Activated CD4-positive, alpha-beta T cell treated with anti-CD3 and anti-CD28 coated beads, Interleukin-2, amount 10 ng/mL, durations not matched to agents 7 days and 5 days (primary cell): ENCODE results near the gene NEU1. TPM values are rescaled to one million over a fixed set of nuclear protein-coding genes. Genes with fewer than 3 reads are reported as not detected.
"Not testable (repeated sequence)": the region's sequence is repeated elsewhere in the genome, so short reads cannot be mapped to it uniquely, and the experiment has no call there.

Source experiments
- CTCF ChIA-PET: fragments of 350-600 bp; sonication (Branson Sonifier 250); formaldehyde crosslinking; loops from one replicate; lab custom pipeline; 2021; ENCODE audit warnings: antibody characterized with exemption; lab: Charles Lee
- POLR2A ChIA-PET: fragments of 350-600 bp; sonication (Branson Sonifier 250); formaldehyde crosslinking; loops from one replicate; lab custom pipeline; 2021; ENCODE audit warnings: antibody characterized with exemption; lab: Charles Lee
- DNase-seq: peaks from one replicate; pipeline ENCODE4 v3.0.0-alpha.2; 2020
- H3K27ac Mint-ChIP-seq: one replicate; pipeline ENCODE4 v1.8.0; 2021; ENCODE audit warnings: mild to moderate bottlenecking, moderate library complexity, mixed read lengths
- H3K27me3 Mint-ChIP-seq: one replicate; pipeline ENCODE4 v1.8.0; 2021; ENCODE audit warnings: mixed read lengths
- H3K36me3 Mint-ChIP-seq: one replicate; pipeline ENCODE4 v1.8.0; 2021; ENCODE audit warnings: low read depth, mixed read lengths
- H3K4me1 Mint-ChIP-seq: one replicate; pipeline ENCODE4 v1.8.0; 2021; ENCODE audit warnings: mixed read lengths
- H3K4me3 Mint-ChIP-seq: one replicate; pipeline ENCODE4 v1.8.0; 2021; ENCODE audit warnings: mild to moderate bottlenecking, moderate library complexity, mixed read lengths
- H3K9me3 Mint-ChIP-seq: one replicate; pipeline ENCODE4 v1.8.0; 2021; ENCODE audit warnings: mixed read lengths
- total RNA-seq, 2 experiments: library from RNA; stranded (reverse); gene quantifications; one replicate each; pipeline ENCODE4 v1.2.3, GENCODE V29; 2021

The NEU1 gene
- 10 to 100 TPM; 16.7 to 17.0 TPM for total RNA-seq

DNA sequence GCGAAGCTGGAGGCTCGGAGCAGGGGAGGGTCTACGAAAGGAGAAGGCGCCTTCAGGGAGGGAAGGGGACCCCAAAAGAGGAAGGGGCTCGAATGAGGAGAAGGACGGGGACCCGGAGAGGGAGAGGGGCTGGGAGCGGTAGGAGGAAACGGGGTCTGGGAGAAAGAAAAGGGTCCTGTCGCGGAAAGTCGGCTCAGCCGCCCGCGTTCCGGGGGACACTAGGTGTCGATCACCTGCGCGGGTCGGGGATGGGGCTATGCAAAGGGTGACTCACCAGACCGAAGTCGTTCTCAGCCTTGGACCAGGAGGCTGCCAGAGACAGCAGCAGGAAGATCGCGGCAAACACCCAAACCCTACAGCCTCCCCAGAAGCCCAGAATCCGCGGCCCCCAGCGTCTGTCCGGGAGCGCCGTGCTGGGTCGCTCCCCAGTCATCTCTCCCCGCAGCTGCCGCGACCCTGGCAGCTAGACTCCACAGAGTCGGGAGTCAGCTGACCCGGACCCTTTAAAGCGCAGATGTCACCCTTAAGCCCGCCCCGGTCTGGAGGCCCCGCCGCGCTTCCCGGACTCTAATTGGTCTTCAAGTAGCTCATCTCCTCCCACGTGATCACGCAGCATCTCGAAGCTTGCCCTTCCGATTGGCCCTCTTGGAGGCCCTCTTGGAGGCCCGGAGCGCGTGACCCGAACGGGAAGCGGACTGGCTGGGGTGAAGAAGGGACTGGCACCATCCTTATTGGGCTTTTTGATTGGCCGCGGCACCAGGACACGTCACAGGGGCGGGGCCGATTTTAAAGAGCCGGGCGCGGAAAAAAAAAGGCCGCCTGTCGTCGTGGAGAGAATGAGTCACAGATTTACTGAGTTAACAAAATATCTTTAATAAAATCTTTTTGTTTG lies at the start of gene NEU1:
NEU1 (minus strand) TSS at position 478 of the 892 bp plus-strand sequence; CDS start at position 433, 45 bp downstream.
- H3K4me3 Mint-ChIP-seq = peak within 1 kb of the TSS; percentile 85
- H3K36me3 Mint-ChIP-seq = peaks cover 4% of the 10 kb centered on the region
- no peaks in the 10 kb centered on the region for H3K27me3 Mint-ChIP-seq
- DNase-seq = peak; percentile 100
- POLR2A ChIA-PET = interaction anchor here (0.5 to 1.0 kb wide), 4 partner anchors 75 to 200 kb away, joined by 3 to 14 read pairs (median 4); no protein-coding TSS in a partner anchor
- H3K4me1 Mint-ChIP-seq = peaks cover 27% of the 10 kb centered on the region
- CTCF ChIA-PET = interaction anchor here (0.7 to 1.9 kb wide), 9 partner anchors 13 to 320 kb away, joined by 3 to 8 read pairs (median 3); partner anchors contain the start of genes DDAH2 and EHMT2
- H3K9me3 Mint-ChIP-seq = no peaks in the 10 kb centered on the region
- H3K27ac Mint-ChIP-seq = peak within 1 kb of the TSS; percentile 91

GRCh38 chr6:31911826-31912585 lies 49.4 kb upstream of the NEU1 start:
- H3K4me3 Mint-ChIP-seq = no peak overlapping the region
- H3K9me3 Mint-ChIP-seq = no peaks in the 10 kb centered on the region
- CTCF ChIA-PET = interaction anchor here (0.6 kb wide), 1 partner anchor 9 kb away, joined by 3 read pairs; no protein-coding TSS in a partner anchor
- H3K27ac Mint-ChIP-seq = no peak overlapping the region
- no peaks in the 10 kb centered on the region for H3K27me3 Mint-ChIP-seq
- H3K36me3 Mint-ChIP-seq = no peaks in the 10 kb centered on the region
- DNase-seq = no peak
- peaks cover 9% of the 10 kb centered on the region for H3K4me1 Mint-ChIP-seq
- POLR2A ChIA-PET = no interaction called here

DNA sequence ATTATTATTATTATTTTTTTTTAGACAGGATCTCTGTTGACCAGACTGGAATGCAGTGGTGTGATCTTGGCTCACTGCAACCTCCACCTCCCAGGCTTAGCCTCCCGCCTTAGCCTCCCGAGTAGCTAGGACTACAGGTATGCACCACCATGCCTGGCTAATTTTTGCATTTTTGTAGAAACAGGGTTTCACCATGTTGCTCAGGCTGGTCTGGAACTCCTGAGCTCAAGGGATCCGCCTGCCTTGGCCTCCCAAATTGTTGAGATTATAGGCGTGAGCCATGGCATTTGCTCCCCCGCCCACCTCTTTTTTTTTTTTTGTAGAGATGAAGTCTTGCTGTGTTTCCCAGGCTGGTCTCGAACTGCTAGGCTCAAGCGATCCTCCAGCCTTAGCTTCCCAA lies 46.7 kb upstream of the NEU1 start:
- H3K9me3 Mint-ChIP-seq, H3K27me3 Mint-ChIP-seq, DNase-seq, POLR2A ChIA-PET, H3K27ac Mint-ChIP-seq, H3K4me3 Mint-ChIP-seq, H3K36me3 Mint-ChIP-seq: not testable (repeated sequence)
- H3K4me1 Mint-ChIP-seq = peaks cover 13% of the 10 kb centered on the region
- CTCF ChIA-PET = interaction anchor here (0.6 to 0.7 kb wide), 3 partner anchors 42 to 313 kb away, joined by 3 to 4 read pairs (median 3); no protein-coding TSS in a partner anchor

DNA sequence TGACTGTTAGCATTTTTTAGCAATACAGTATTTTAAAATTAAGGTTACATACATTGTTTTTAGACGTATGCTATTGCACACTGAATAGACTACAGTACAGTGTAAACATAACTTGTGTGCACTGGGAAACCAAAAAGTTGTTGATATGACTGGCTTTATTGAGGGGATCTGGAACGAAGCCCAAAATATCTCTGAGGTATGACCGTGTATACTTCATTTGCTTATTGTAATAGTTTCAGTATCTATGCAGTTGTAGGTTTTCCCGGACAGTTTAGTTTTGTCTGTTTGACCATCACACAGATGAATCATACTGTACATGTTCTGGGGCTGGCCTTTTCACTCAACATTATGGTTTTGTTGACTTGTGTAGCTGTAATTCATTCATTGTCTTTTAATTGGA lies 46.2 kb upstream of the NEU1 start:
- peaks cover 13% of the 10 kb centered on the region for H3K4me1 Mint-ChIP-seq
- H3K9me3 Mint-ChIP-seq = no peaks in the 10 kb centered on the region
- peaks cover 10% of the 10 kb centered on the region for H3K27me3 Mint-ChIP-seq
- ChIA-PET CTCF (interaction anchor here (0.6 kb wide), 3 partner anchors 42 to 244 kb away, joined by 3 to 4 read pairs (median 3); partner anchors contain the start of genes NELFE and SKIC2), POLR2A (interaction anchor here (0.7 kb wide), 1 partner anchor 340 kb away, joined by 3 read pairs; no protein-coding TSS in a partner anchor)
- no peak for DNase-seq
- no peaks in the 10 kb centered on the region for H3K36me3 Mint-ChIP-seq
- no peak overlapping the region for H3K4me3 Mint-ChIP-seq
- no peak overlapping the region for H3K27ac Mint-ChIP-seq

- not testable (repeated sequence) for H3K36me3 Mint-ChIP-seq, H3K9me3 Mint-ChIP-seq, H3K4me3 Mint-ChIP-seq, H3K27ac Mint-ChIP-seq, DNase-seq
- ChIA-PET POLR2A (interaction anchor here (0.7 kb wide), 1 partner anchor 340 kb away, joined by 3 read pairs; no protein-coding TSS in a partner anchor), CTCF (interaction anchor here (0.6 to 1.7 kb wide), 3 partner anchors 10 to 362 kb away, joined by 3 read pairs; partner anchors contain the start of genes ATP6V1G2, NELFE and SKIC2)
- Mint-ChIP-seq H3K4me1 (peaks cover 13% of the 10 kb centered on the region), H3K27me3 (peaks cover 14% of the 10 kb centered on the region)
These were observed 45.6 kb upstream of the NEU1 start for GRCh38 chr6:31908255-31908654.

GRCh38 chr6:31907158-31907813 lies 44.7 kb upstream of the NEU1 start:
- POLR2A ChIA-PET = no interaction called here
- DNase-seq = no peak

DNA sequence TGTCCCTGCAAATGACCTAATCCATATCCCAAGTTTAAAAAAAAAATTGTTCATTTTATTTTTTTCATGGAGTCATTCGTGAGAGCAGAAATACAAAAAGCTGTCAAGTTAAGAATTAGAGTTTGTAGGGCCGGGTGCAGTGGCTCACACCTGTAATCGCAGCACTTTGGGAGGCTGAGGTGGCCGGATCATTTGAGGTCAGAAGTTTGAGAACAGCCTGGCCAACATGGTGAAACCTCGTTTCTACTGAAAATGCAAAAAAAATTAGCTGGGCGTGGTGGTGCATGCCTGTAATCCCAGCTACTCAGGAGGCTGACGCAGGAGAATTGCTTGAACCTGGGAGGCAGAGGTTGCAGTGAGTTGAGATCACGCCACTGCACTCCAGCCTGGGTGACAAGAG lies 44.1 kb upstream of the NEU1 start:
- H3K27ac Mint-ChIP-seq, H3K36me3 Mint-ChIP-seq, H3K9me3 Mint-ChIP-seq, DNase-seq, H3K4me3 Mint-ChIP-seq, POLR2A ChIA-PET: not testable (repeated sequence)
- Mint-ChIP-seq H3K27me3 (peaks cover 14% of the 10 kb centered on the region), H3K4me1 (peaks cover 21% of the 10 kb centered on the region)
- CTCF ChIA-PET = interaction anchor here (0.6 to 1.7 kb wide), 3 partner anchors 11 to 571 kb away, joined by 3 to 4 read pairs (median 4); no protein-coding TSS in a partner anchor

More at GRCh38 chr6:31907158-31907813, 44.7 kb upstream of the NEU1 start:
- Mint-ChIP-seq H3K27me3 (peaks cover 14% of the 10 kb centered on the region), H3K36me3 (no peaks in the 10 kb centered on the region), H3K4me3 (no peak overlapping the region), H3K4me1 (peaks cover 21% of the 10 kb centered on the region), H3K9me3 (no peaks in the 10 kb centered on the region), H3K27ac (no peak overlapping the region)
- CTCF ChIA-PET = interaction anchor here (0.6 to 1.7 kb wide), 3 partner anchors 11 to 570 kb away, joined by 3 to 4 read pairs (median 3); partner anchors contain the start of gene ATP6V1G2

- Mint-ChIP-seq H3K9me3 (no peaks in the 10 kb centered on the region), H3K27me3 (peaks cover 14% of the 10 kb centered on the region), H3K36me3 (no peaks in the 10 kb centered on the region), H3K4me3 (peak overlapping the region; percentile 9), H3K4me1 (peaks cover 20% of the 10 kb centered on the region), H3K27ac (no peak overlapping the region)
- ChIA-PET POLR2A (no interaction called here), CTCF (interaction anchor here (0.8 kb wide), 1 partner anchor 47 kb away, joined by 4 read pairs; no protein-coding TSS in a partner anchor)
- DNase-seq = no peak
These were observed 43.5 kb upstream of the NEU1 start for GRCh38 chr6:31906122-31906521.

DNA sequence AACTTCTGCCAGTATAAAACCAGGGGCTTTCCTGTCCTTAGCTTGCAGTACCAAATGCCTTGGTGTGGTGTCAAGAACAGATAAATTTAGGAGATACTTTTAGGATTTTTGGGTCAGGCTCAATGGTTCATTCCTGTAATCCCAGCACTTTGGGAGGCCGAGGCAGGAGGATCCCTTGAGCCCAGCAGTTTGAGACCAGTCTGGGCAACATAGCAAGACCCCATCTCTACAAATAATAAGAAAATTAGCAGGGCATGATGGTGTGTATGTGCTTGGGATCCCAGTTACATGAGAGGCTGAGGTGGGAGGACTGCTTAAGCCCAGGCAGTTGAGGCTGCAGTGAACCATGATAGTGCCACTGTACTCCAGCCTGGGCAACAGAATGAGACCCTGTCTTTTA lies 42.4 kb upstream of the NEU1 start:
- no peak for DNase-seq
- H3K9me3 Mint-ChIP-seq = no peaks in the 10 kb centered on the region
- no peaks in the 10 kb centered on the region for H3K36me3 Mint-ChIP-seq
- POLR2A ChIA-PET = no interaction called here
- peaks cover 14% of the 10 kb centered on the region for H3K27me3 Mint-ChIP-seq
- no peak overlapping the region for H3K4me3 Mint-ChIP-seq
- no peak overlapping the region for H3K27ac Mint-ChIP-seq
- H3K4me1 Mint-ChIP-seq = peaks cover 16% of the 10 kb centered on the region
- CTCF ChIA-PET = interaction anchor here (1.0 kb wide), 1 partner anchor 13 kb away, joined by 4 read pairs; no protein-coding TSS in a partner anchor

DNA sequence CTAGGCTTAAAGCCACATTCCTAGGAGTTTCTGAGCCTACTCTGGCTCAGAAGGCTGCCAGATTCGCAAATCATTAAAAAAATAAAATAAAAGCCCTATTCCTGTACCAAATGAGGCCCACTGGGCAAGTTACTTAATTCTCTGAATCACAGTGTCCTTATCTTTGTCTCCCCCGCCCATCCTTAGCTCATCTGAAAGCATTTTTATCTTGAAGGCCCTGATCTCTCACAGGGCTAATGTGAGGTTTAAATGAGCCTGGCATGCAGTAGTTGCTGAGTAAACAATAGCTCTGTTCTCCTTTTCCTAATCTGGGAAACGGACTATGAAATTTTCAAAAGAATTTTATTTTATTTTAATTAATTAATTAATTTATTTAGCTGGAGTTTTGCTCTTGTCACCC lies 41.3 kb upstream of the NEU1 start:
- H3K4me3 Mint-ChIP-seq = no peak overlapping the region
- CTCF ChIA-PET = interaction anchor here (1.0 kb wide), 1 partner anchor 14 kb away, joined by 4 read pairs; no protein-coding TSS in a partner anchor
- H3K36me3 Mint-ChIP-seq = no peaks in the 10 kb centered on the region
- H3K9me3 Mint-ChIP-seq = no peaks in the 10 kb centered on the region
- DNase-seq = no peak
- POLR2A ChIA-PET = interaction anchor here (0.5 to 0.6 kb wide), 2 partner anchors 27 to 239 kb away, joined by 3 read pairs; partner anchors contain the start of gene GPANK1
- H3K27me3 Mint-ChIP-seq = peaks cover 14% of the 10 kb centered on the region
- H3K27ac Mint-ChIP-seq = no peak overlapping the region
- peaks cover 27% of the 10 kb centered on the region for H3K4me1 Mint-ChIP-seq

GRCh38 chr6:31901953-31902643 lies 39.5 kb upstream of the NEU1 start, which contains the start of gene ZBTB12:
TSS of gene ZBTB12 (minus strand) at chr6:31902086. CDS start at chr6:31901305, 781 bp downstream.
- peaks cover 30% of the 10 kb centered on the region for H3K4me1 Mint-ChIP-seq
- peaks cover 14% of the 10 kb centered on the region for H3K27me3 Mint-ChIP-seq
- CTCF ChIA-PET = no interaction called here
- no peaks in the 10 kb centered on the region for H3K9me3 Mint-ChIP-seq
- peak; percentile 80 for DNase-seq
- POLR2A ChIA-PET = no interaction called here
- H3K27ac Mint-ChIP-seq = peak within 1 kb of the TSS; percentile 78
- peaks cover 5% of the 10 kb centered on the region for H3K36me3 Mint-ChIP-seq
- H3K4me3 Mint-ChIP-seq = peak within 1 kb of the TSS; percentile 74
